Measurements from ENCODE around the gene TMC5.

Gene TMC5

GRCh38 chr16:19479302-19479721 is 61.6 kb downstream of the TMC5 start:
- no peak overlapping the region for H4K8ac ChIP-seq (ENCODE audit: low read depth, low read length)
- DNase-seq = peak; percentile 68 to 83
- H3K4me2 ChIP-seq (ENCODE audit: low read length) = no peak overlapping the region
- H3K36me3 ChIP-seq (ENCODE audit: control insufficient read depth in 1 of 2, insufficient read depth in 2 of 2, low read length in 2 of 2) = no peaks in the 10 kb centered on the region
- no peaks in the 10 kb centered on the region for H3K79me2 ChIP-seq (ENCODE audit: control insufficient read depth, insufficient read depth, low read length, poor library complexity)
- no peak overlapping the region for H2AK5ac ChIP-seq (ENCODE audit: low read length)
- no peak overlapping the region for H3K4me3 ChIP-seq (ENCODE audit: low read depth, low read length)
- no peak overlapping the region for H4K12ac ChIP-seq (ENCODE audit: low read depth, low read length)
- H3K27me3 ChIP-seq (ENCODE audit: insufficient read depth, low read length) = no peaks in the 10 kb centered on the region
- no peak overlapping the region for H3K18ac ChIP-seq (ENCODE audit: low read length)
- no peak overlapping the region for H2AFZ ChIP-seq (ENCODE audit: insufficient read depth, low read length, poor library complexity)
- H2BK12ac ChIP-seq (ENCODE audit: low read length) = no peak overlapping the region
- H2BK5ac ChIP-seq (ENCODE audit: low read depth, low read length, poor library complexity) = no peak overlapping the region
- H3K9me3 ChIP-seq (ENCODE audit: insufficient read depth, low read depth, low read length) = no peaks in the 10 kb centered on the region
- no peak overlapping the region for H4K91ac ChIP-seq (ENCODE audit: low read depth, low read length)
- no peak overlapping the region for H3K23ac ChIP-seq (ENCODE audit: low read length)
- H3K4ac ChIP-seq (ENCODE audit: low read depth, low read length) = no peak overlapping the region
- no peak overlapping the region for H3K9ac ChIP-seq (ENCODE audit: low read length)
- H3K4me1 ChIP-seq (ENCODE audit: control insufficient read depth in 1 of 2, insufficient read depth in 2 of 2, low read length in 2 of 2) = peaks cover 0 to 4% of the 10 kb centered on the region in 2 experiments
- H2BK120ac ChIP-seq (ENCODE audit: insufficient read depth, low read length, poor library complexity) = no peak overlapping the region
- H3K79me1 ChIP-seq (ENCODE audit: low read length) = no peaks in the 10 kb centered on the region
- H3K14ac ChIP-seq (ENCODE audit: low read length) = no peak overlapping the region
- WGBS (ENCODE audit: extremely low coverage, insufficient coverage, insufficient read length) = no CpG with 5 or more reads among the region's 3 CpGs
- no peak overlapping the region for H3K27ac ChIP-seq (ENCODE audit: low read depth, low read length)

GRCh38 chr16:19481296-19481695 is 63.6 kb downstream of the TMC5 start:
- H3K4ac ChIP-seq (ENCODE audit: low read depth, low read length) = no peak overlapping the region
- H4K12ac ChIP-seq (ENCODE audit: low read depth, low read length) = no peak overlapping the region
- H4K8ac ChIP-seq (ENCODE audit: low read depth, low read length) = no peak overlapping the region
- WGBS (ENCODE audit: extremely low coverage, insufficient coverage, insufficient read length) = no CpG with 5 or more reads among the region's 2 CpGs
- H3K18ac ChIP-seq (ENCODE audit: low read length) = no peak overlapping the region
- peaks cover 0 to 4% of the 10 kb centered on the region in 2 experiments for H3K4me1 ChIP-seq (ENCODE audit: control insufficient read depth in 1 of 2, insufficient read depth in 2 of 2, low read length in 2 of 2)
- H3K9ac ChIP-seq (ENCODE audit: low read length) = no peak overlapping the region
- H2BK120ac ChIP-seq (ENCODE audit: insufficient read depth, low read length, poor library complexity) = no peak overlapping the region
- no peak overlapping the region for H3K4me3 ChIP-seq (ENCODE audit: low read depth, low read length)
- DNase-seq = no peak
- no peaks in the 10 kb centered on the region for H3K79me1 ChIP-seq (ENCODE audit: low read length)
- H2AK5ac ChIP-seq (ENCODE audit: low read length) = no peak overlapping the region
- H2AFZ ChIP-seq (ENCODE audit: insufficient read depth, low read length, poor library complexity) = no peak overlapping the region
- H3K79me2 ChIP-seq (ENCODE audit: control insufficient read depth, insufficient read depth, low read length, poor library complexity) = no peaks in the 10 kb centered on the region
- no peaks in the 10 kb centered on the region for H3K36me3 ChIP-seq (ENCODE audit: control insufficient read depth in 1 of 2, insufficient read depth in 2 of 2, low read length in 2 of 2)
- no peak overlapping the region for H3K27ac ChIP-seq (ENCODE audit: low read depth, low read length)
- no peak overlapping the region for H4K91ac ChIP-seq (ENCODE audit: low read depth, low read length)
- no peak overlapping the region for H3K4me2 ChIP-seq (ENCODE audit: low read length)
- H3K9me3 ChIP-seq (ENCODE audit: insufficient read depth, low read depth, low read length) = no peaks in the 10 kb centered on the region
- H3K23ac ChIP-seq (ENCODE audit: low read length) = no peak overlapping the region
- no peak overlapping the region for H2BK5ac ChIP-seq (ENCODE audit: low read depth, low read length, poor library complexity)
- H2BK12ac ChIP-seq (ENCODE audit: low read length) = no peak overlapping the region
- H3K27me3 ChIP-seq (ENCODE audit: insufficient read depth, low read length) = no peaks in the 10 kb centered on the region
- H3K14ac ChIP-seq (ENCODE audit: low read length) = no peak overlapping the region

DNA sequence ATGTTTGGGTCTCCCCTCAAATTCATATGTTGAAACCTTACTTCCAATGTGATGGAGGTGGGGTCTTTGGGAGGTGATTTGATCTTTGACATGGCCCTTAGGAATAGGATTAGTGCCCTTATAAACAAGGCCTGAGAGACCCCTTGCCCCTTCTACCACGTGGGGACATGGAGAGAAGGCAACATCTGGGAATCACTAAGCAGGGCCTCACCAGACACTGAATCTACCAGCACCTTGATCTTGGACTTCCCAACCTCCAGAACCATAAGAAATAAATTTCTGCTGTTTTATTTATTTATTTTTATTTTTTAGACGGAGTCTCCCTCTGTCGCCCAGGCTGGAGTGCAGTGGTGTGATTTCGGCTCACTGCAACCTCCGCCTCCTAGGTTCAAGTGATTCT is 64.1 kb downstream of the TMC5 start:
- Histone ChIP-seq H3K4me2 (ENCODE audit: low read length) (no peak overlapping the region), H3K9me3 (ENCODE audit: insufficient read depth, low read depth, low read length) (no peaks in the 10 kb centered on the region), H2AFZ (ENCODE audit: insufficient read depth, low read length, poor library complexity) (no peak overlapping the region), H3K27me3 (ENCODE audit: insufficient read depth, low read length) (no peaks in the 10 kb centered on the region), H2BK5ac (ENCODE audit: low read depth, low read length, poor library complexity) (no peak overlapping the region), H4K91ac (ENCODE audit: low read depth, low read length) (no peak overlapping the region), H2AK5ac (ENCODE audit: low read length) (no peak overlapping the region), H3K4me1 (ENCODE audit: control insufficient read depth in 1 of 2, insufficient read depth in 2 of 2, low read length in 2 of 2) (peaks cover 0 to 4% of the 10 kb centered on the region in 2 experiments), H3K18ac (ENCODE audit: low read length) (no peak overlapping the region), H2BK120ac (ENCODE audit: insufficient read depth, low read length, poor library complexity) (no peak overlapping the region), H3K23ac (ENCODE audit: low read length) (no peak overlapping the region), H2BK12ac (ENCODE audit: low read length) (no peak overlapping the region), H3K79me1 (ENCODE audit: low read length) (no peaks in the 10 kb centered on the region), H3K9ac (ENCODE audit: low read length) (no peak overlapping the region), H3K27ac (ENCODE audit: low read depth, low read length) (no peak overlapping the region), H3K4ac (ENCODE audit: low read depth, low read length) (no peak overlapping the region), H3K14ac (ENCODE audit: low read length) (no peak overlapping the region), H4K12ac (ENCODE audit: low read depth, low read length) (no peak overlapping the region), H4K8ac (ENCODE audit: low read depth, low read length) (no peak overlapping the region), H3K4me3 (ENCODE audit: low read depth, low read length) (no peak overlapping the region), H3K79me2 (ENCODE audit: control insufficient read depth, insufficient read depth, low read length, poor library complexity) (no peaks in the 10 kb centered on the region), H3K36me3 (ENCODE audit: control insufficient read depth in 1 of 2, insufficient read depth in 2 of 2, low read length in 2 of 2) (no peaks in the 10 kb centered on the region)
- DNase-seq = no peak
- WGBS (ENCODE audit: extremely low coverage, insufficient coverage, insufficient read length) = no CpG with 5 or more reads among the region's 5 CpGs

- H3K9ac ChIP-seq (ENCODE audit: low read length) = no peak overlapping the region
- H3K4me2 ChIP-seq (ENCODE audit: low read length) = no peak overlapping the region
- H4K91ac ChIP-seq (ENCODE audit: low read depth, low read length) = no peak overlapping the region
- no peaks in the 10 kb centered on the region for H3K36me3 ChIP-seq (ENCODE audit: control insufficient read depth in 1 of 2, insufficient read depth in 2 of 2, low read length in 2 of 2)
- no peak overlapping the region for H2BK12ac ChIP-seq (ENCODE audit: low read length)
- no peak overlapping the region for H3K23ac ChIP-seq (ENCODE audit: low read length)
- no peaks in the 10 kb centered on the region for H3K79me2 ChIP-seq (ENCODE audit: control insufficient read depth, insufficient read depth, low read length, poor library complexity)
- H3K4ac ChIP-seq (ENCODE audit: low read depth, low read length) = no peak overlapping the region
- no peak overlapping the region for H2AK5ac ChIP-seq (ENCODE audit: low read length)
- no peak for DNase-seq
- H3K9me3 ChIP-seq (ENCODE audit: insufficient read depth, low read depth, low read length) = no peaks in the 10 kb centered on the region
- no peak overlapping the region for H2BK5ac ChIP-seq (ENCODE audit: low read depth, low read length, poor library complexity)
- H3K18ac ChIP-seq (ENCODE audit: low read length) = no peak overlapping the region
- H3K4me3 ChIP-seq (ENCODE audit: low read depth, low read length) = no peak overlapping the region
- H3K4me1 ChIP-seq (ENCODE audit: control insufficient read depth in 1 of 2, insufficient read depth in 2 of 2, low read length in 2 of 2) = peaks cover 0 to 4% of the 10 kb centered on the region in 2 experiments
- H4K8ac ChIP-seq (ENCODE audit: low read depth, low read length) = no peak overlapping the region
- H4K12ac ChIP-seq (ENCODE audit: low read depth, low read length) = no peak overlapping the region
- H3K27ac ChIP-seq (ENCODE audit: low read depth, low read length) = no peak overlapping the region
- no peaks in the 10 kb centered on the region for H3K79me1 ChIP-seq (ENCODE audit: low read length)
- no peaks in the 10 kb centered on the region for H3K27me3 ChIP-seq (ENCODE audit: insufficient read depth, low read length)
- H2BK120ac ChIP-seq (ENCODE audit: insufficient read depth, low read length, poor library complexity) = no peak overlapping the region
- H2AFZ ChIP-seq (ENCODE audit: insufficient read depth, low read length, poor library complexity) = no peak overlapping the region
- whole genome bisulfite sequencing (ENCODE audit: extremely low coverage, insufficient coverage, insufficient read length) = no CpG with 5 or more reads among the region's 1 CpG
- H3K14ac ChIP-seq (ENCODE audit: low read length) = no peak overlapping the region
Measured at GRCh38 chr16:19482291-19482690, 64.6 kb downstream of the TMC5 start.
